WTC11 (cell line): ENCODE measurements around the gene GFRA1. TPM values are rescaled to one million over a fixed set of nuclear protein-coding genes. Genes with fewer than 3 reads are reported as not detected.

Experiments
- ATAC-seq: fragments of 200-7000 bp; cut with Tn5 transposase; 2 replicates; pipeline ENCODE4 v1.10.0; 2021; ENCODE audit warnings: mild to moderate bottlenecking, moderate library complexity
- CTCF ChIA-PET: fragments of 300-600 bp; sonication (Branson Sonifier 250); formaldehyde crosslinking; loops from one replicate; lab custom pipeline; 2021; ENCODE audit warnings: antibody characterized with exemption; lab: Charles Lee
- POLR2A ChIA-PET: fragments of 350-600 bp; sonication (Branson Sonifier 250); formaldehyde crosslinking; loops from one replicate; lab custom pipeline; 2021; ENCODE audit warnings: antibody characterized with exemption; lab: Charles Lee
- DNase-seq: peaks from one replicate; pipeline ENCODE4 v3.0.0; 2021; ENCODE audit warnings: low spot score
- H3K27ac Mint-ChIP-seq: 2 replicates; pipeline ENCODE4 v1.8.0; 2021; ENCODE audit warnings: mixed read lengths
- H3K27me3 Mint-ChIP-seq: 2 replicates; pipeline ENCODE4 v1.8.0; 2021; ENCODE audit warnings: low read depth, mild to moderate bottlenecking, moderate library complexity, mixed read lengths
- H3K36me3 Mint-ChIP-seq: 2 replicates; pipeline ENCODE4 v1.8.0; 2021; ENCODE audit warnings: mixed read lengths
- H3K4me1 Mint-ChIP-seq: 2 replicates; pipeline ENCODE4 v1.8.0; 2022; ENCODE audit warnings: mixed read lengths
- H3K4me3 Mint-ChIP-seq: 2 replicates; pipeline ENCODE4 v1.8.0; 2021; ENCODE audit warnings: mild to moderate bottlenecking, moderate library complexity, mixed read lengths
- H3K9me3 Mint-ChIP-seq: 2 replicates; pipeline ENCODE4 v1.8.0; 2021; ENCODE audit warnings: mixed read lengths
- CREM ChIP-seq: sonication (generic); formaldehyde crosslinking; IDR thresholded peaks from 2 replicates; pipeline ENCODE4 v1.8.1; 2022; ENCODE audit warnings: mild to moderate bottlenecking, missing genetic modification reagents, moderate library complexity
- ESRRA ChIP-seq: sonication (generic); formaldehyde crosslinking; IDR thresholded peaks from 2 replicates; pipeline ENCODE4 v1.8.1; 2022; ENCODE audit warnings: mild to moderate bottlenecking, missing genetic modification reagents, borderline replicate concordance
- ETV6 ChIP-seq: sonication (generic); formaldehyde crosslinking; IDR thresholded peaks from 2 replicates; pipeline ENCODE4 v1.8.1; 2022; ENCODE audit warnings: mild to moderate bottlenecking, missing genetic modification reagents
- GRHL2 ChIP-seq: fragments of 250-450 bp; sonication (Bioruptor Pico); IDR thresholded peaks from 2 replicates; pipeline ENCODE4 v1.8.0; 2022; ENCODE audit warnings: mild to moderate bottlenecking, moderate library complexity; ENCODE audit not compliant: insufficient replicate concordance, severe bottlenecking
- GTF2I ChIP-seq: fragments of 250-450 bp; sonication (Bioruptor Pico); conservative IDR thresholded peaks from 2 replicates; pipeline ENCODE4 v1.4.0; 2021; ENCODE audit warnings: mild to moderate bottlenecking
- MXD4 ChIP-seq: fragments of 250-450 bp; sonication (Bioruptor Pico); IDR thresholded peaks from 2 replicates; pipeline ENCODE4 v1.8.0; 2021; ENCODE audit warnings: mild to moderate bottlenecking, moderate library complexity, borderline replicate concordance
- NFATC4 ChIP-seq: fragments of 250-450 bp; sonication (Bioruptor Pico); IDR thresholded peaks from 2 replicates; pipeline ENCODE4 v1.9.0; 2021; ENCODE audit warnings: mild to moderate bottlenecking
- NFYB ChIP-seq: sonication (generic); formaldehyde crosslinking; conservative IDR thresholded peaks from 2 replicates; pipeline ENCODE4 v1.8.0; 2022; ENCODE audit warnings: low read depth, missing genetic modification reagents
- RELA ChIP-seq: sonication (generic); formaldehyde crosslinking; IDR thresholded peaks from 2 replicates; pipeline ENCODE4 v1.8.1; 2022; ENCODE audit warnings: missing genetic modification reagents, mild to moderate bottlenecking, borderline replicate concordance
- SMAD4 ChIP-seq: sonication (generic); formaldehyde crosslinking; IDR thresholded peaks from 2 replicates; pipeline ENCODE4 v1.8.0; 2022; ENCODE audit warnings: mild to moderate bottlenecking, missing genetic modification reagents
- SOX15 ChIP-seq: fragments of 250-450 bp; sonication (Bioruptor Pico); IDR thresholded peaks from 2 replicates; pipeline ENCODE4 v1.9.0; 2021; ENCODE audit warnings: mild to moderate bottlenecking
- TEAD1 ChIP-seq: sonication (generic); formaldehyde crosslinking; IDR thresholded peaks from 2 replicates; pipeline ENCODE4 v1.8.0; 2022; ENCODE audit warnings: mild to moderate bottlenecking, missing genetic modification reagents
- ZNF121 ChIP-seq: sonication (generic); formaldehyde crosslinking; IDR thresholded peaks from 2 replicates; pipeline ENCODE4 v1.8.0; 2023; ENCODE audit warnings: missing genetic modification reagents
- ZNF263 ChIP-seq: sonication (generic); formaldehyde crosslinking; IDR thresholded peaks from 2 replicates; pipeline ENCODE4 v1.8.1; 2022; ENCODE audit warnings: low read depth, mild to moderate bottlenecking, moderate library complexity, missing genetic modification reagents
- ZNF416 ChIP-seq: fragments of 250-450 bp; sonication (Bioruptor Pico); IDR thresholded peaks from 2 replicates; pipeline ENCODE4 v1.9.0; 2021; ENCODE audit warnings: mild to moderate bottlenecking, inconsistent platforms
- total RNA-seq: library from RNA; stranded (reverse); gene quantifications from 3 replicates; pipeline ENCODE4 v1.2.3, GENCODE V29; 2021
- TF ChIP-seq, protein P1 (sequence below): sonication (generic); formaldehyde crosslinking; IDR thresholded peaks from 2 replicates; pipeline ENCODE4 v1.8.1; 2022; ENCODE audit warnings: mild to moderate bottlenecking, moderate library complexity, missing genetic modification reagents
- TF ChIP-seq, protein P2 (sequence below): sonication (generic); formaldehyde crosslinking; IDR thresholded peaks from 2 replicates; pipeline ENCODE4 v1.8.1; 2023; ENCODE audit warnings: mild to moderate bottlenecking, missing genetic modification reagents, moderate library complexity
- TF ChIP-seq, protein P3 (sequence below): sonication (generic); formaldehyde crosslinking; IDR thresholded peaks from 2 replicates; pipeline ENCODE4 v1.8.1; 2022; ENCODE audit warnings: low read depth, mild to moderate bottlenecking, moderate library complexity, missing genetic modification reagents, borderline replicate concordance
- TF ChIP-seq, protein P4 (sequence below): sonication (generic); formaldehyde crosslinking; IDR thresholded peaks from 2 replicates; pipeline ENCODE4 v1.8.0; 2022; ENCODE audit warnings: missing genetic modification reagents
- TF ChIP-seq, protein P5 (sequence below): fragments of 250-450 bp; sonication (Bioruptor Pico); IDR thresholded peaks from 2 replicates; pipeline ENCODE4 v2.1.2; 2022; ENCODE audit warnings: mild to moderate bottlenecking, moderate library complexity
- TF ChIP-seq, protein P6 (sequence below): fragments of 250-450 bp; sonication (Bioruptor Pico); IDR thresholded peaks from 2 replicates; pipeline ENCODE4 v1.8.0; 2021; ENCODE audit warnings: mild to moderate bottlenecking

Gene GFRA1
- total RNA-seq, 1 experiment from 2014 or later, result 4.4 TPM

DNA sequence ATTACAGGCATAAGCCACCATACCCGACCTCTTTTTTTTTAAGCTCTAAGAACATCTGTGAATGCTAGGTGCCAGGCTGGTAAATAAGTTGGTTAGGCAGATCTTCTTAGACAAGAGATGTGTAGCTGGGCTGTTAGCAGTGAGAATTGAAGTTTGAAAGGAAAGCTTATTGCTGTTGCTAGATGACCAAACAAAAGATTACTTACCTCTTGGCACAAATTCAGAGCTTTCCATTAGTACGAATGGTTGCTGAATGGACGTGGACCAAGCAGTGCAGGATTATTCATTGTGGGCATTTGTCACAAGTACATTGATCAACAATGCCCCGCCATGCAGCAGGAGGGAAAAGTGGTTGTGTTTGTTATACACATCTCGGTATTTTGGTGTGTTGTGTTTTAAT lies 131.2 kb downstream of the GFRA1 start:
- ChIA-PET POLR2A (no interaction called here), CTCF (no interaction called here)
- H3K4me1 Mint-ChIP-seq, result peaks cover 22% of the 10 kb centered on the region
- no peak for ATAC-seq
- H3K27ac Mint-ChIP-seq, result no peak overlapping the region
- no peaks in the 10 kb centered on the region for H3K27me3 Mint-ChIP-seq
- no peaks in the 10 kb centered on the region for H3K9me3 Mint-ChIP-seq
- DNase-seq, result no peak
- H3K36me3 Mint-ChIP-seq, result no peaks in the 10 kb centered on the region
- TF ChIP-seq GTF2I (CRISPR knock-in tag), result no peak
- TF ChIP-seq, protein P1, sequence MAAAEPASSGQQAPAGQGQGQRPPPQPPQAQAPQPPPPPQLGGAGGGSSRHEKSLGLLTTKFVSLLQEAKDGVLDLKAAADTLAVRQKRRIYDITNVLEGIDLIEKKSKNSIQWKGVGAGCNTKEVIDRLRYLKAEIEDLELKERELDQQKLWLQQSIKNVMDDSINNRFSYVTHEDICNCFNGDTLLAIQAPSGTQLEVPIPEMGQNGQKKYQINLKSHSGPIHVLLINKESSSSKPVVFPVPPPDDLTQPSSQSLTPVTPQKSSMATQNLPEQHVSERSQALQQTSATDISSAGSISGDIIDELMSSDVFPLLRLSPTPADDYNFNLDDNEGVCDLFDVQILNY (CRISPR knock-in tag), result no peak
- no peak for TF ChIP-seq MXD4 (CRISPR knock-in tag)
- TF ChIP-seq ETV6 (CRISPR knock-in tag), result no peak
- no peak for TF ChIP-seq ESRRA (CRISPR knock-in tag)
- TF ChIP-seq ZNF416 (CRISPR knock-in tag), result no peak
- no peak for TF ChIP-seq ZNF263 (CRISPR knock-in tag)
- TF ChIP-seq SOX15, result no peak
- TF ChIP-seq CREM (CRISPR knock-in tag), result no peak
- H3K4me3 Mint-ChIP-seq, result no peak overlapping the region

DNA sequence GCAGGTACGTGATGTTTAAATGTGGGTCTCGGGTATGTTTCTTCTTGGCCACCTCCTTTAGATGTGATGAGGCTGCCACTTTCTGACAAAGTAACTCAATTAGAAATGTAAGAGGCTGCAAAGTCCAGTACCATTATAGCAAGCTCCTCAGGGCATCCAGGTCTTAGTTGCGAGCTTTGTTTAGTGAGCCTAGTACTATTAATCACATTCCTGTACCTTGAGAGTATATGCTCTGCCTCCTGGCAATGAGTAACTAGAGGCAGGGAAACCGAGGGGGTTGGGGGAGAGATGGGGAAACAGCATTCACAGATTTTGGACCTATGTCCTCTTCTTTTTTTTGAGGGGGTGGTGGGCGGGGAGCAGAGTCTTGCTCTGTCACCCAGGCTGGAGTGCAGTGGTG lies 131.8 kb downstream of the GFRA1 start:
- no peak overlapping the region for H3K4me3 Mint-ChIP-seq
- H3K4me1 Mint-ChIP-seq, result peaks cover 19% of the 10 kb centered on the region
- H3K9me3 Mint-ChIP-seq, result no peaks in the 10 kb centered on the region
- H3K36me3 Mint-ChIP-seq, result no peaks in the 10 kb centered on the region
- ATAC-seq (no peak), DNase-seq (no peak)
- no peaks in the 10 kb centered on the region for H3K27me3 Mint-ChIP-seq
- ChIA-PET CTCF (no interaction called here), POLR2A (no interaction called here)
- TF ChIP-seq ESRRA (CRISPR knock-in tag), result no peak
- TF ChIP-seq, protein P2, sequence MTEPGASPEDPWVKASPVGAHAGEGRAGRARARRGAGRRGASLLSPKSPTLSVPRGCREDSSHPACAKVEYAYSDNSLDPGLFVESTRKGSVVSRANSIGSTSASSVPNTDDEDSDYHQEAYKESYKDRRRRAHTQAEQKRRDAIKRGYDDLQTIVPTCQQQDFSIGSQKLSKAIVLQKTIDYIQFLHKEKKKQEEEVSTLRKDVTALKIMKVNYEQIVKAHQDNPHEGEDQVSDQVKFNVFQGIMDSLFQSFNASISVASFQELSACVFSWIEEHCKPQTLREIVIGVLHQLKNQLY (CRISPR knock-in tag), result no peak
- TF ChIP-seq, protein P3, sequence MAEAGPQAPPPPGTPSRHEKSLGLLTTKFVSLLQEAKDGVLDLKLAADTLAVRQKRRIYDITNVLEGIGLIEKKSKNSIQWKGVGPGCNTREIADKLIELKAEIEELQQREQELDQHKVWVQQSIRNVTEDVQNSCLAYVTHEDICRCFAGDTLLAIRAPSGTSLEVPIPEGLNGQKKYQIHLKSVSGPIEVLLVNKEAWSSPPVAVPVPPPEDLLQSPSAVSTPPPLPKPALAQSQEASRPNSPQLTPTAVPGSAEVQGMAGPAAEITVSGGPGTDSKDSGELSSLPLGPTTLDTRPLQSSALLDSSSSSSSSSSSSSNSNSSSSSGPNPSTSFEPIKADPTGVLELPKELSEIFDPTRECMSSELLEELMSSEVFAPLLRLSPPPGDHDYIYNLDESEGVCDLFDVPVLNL (CRISPR knock-in tag), result no peak
- no peak overlapping the region for H3K27ac Mint-ChIP-seq

DNA sequence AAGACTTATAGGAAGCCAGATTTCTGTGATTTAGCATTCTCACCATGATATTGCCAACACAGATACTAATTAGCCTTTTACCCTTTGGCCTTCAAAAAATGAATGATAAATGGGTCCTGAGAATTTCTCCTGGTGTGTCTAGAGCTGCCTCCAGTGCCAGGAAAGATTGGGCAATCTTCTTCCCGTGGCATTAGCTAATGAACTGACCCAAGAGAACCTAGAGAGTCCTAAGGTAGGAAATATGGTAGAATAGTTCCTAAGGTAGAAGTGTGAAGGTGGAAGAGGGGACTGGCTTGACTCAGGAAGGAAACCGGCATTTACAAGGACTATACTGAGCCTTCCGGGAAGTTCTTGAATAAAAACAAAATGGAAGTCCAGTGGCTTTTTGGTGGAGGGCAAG lies 133.1 kb downstream of the GFRA1 start:
- Mint-ChIP-seq H3K27ac (no peak overlapping the region), H3K4me1 (peaks cover 20% of the 10 kb centered on the region), H3K27me3 (no peaks in the 10 kb centered on the region), H3K4me3 (no peak overlapping the region), H3K36me3 (no peaks in the 10 kb centered on the region), H3K9me3 (no peaks in the 10 kb centered on the region)
- DNase-seq (no peak), ATAC-seq (no peak)
- TF ChIP-seq RELA (CRISPR knock-in tag), result no peak
- TF ChIP-seq, protein P4, sequence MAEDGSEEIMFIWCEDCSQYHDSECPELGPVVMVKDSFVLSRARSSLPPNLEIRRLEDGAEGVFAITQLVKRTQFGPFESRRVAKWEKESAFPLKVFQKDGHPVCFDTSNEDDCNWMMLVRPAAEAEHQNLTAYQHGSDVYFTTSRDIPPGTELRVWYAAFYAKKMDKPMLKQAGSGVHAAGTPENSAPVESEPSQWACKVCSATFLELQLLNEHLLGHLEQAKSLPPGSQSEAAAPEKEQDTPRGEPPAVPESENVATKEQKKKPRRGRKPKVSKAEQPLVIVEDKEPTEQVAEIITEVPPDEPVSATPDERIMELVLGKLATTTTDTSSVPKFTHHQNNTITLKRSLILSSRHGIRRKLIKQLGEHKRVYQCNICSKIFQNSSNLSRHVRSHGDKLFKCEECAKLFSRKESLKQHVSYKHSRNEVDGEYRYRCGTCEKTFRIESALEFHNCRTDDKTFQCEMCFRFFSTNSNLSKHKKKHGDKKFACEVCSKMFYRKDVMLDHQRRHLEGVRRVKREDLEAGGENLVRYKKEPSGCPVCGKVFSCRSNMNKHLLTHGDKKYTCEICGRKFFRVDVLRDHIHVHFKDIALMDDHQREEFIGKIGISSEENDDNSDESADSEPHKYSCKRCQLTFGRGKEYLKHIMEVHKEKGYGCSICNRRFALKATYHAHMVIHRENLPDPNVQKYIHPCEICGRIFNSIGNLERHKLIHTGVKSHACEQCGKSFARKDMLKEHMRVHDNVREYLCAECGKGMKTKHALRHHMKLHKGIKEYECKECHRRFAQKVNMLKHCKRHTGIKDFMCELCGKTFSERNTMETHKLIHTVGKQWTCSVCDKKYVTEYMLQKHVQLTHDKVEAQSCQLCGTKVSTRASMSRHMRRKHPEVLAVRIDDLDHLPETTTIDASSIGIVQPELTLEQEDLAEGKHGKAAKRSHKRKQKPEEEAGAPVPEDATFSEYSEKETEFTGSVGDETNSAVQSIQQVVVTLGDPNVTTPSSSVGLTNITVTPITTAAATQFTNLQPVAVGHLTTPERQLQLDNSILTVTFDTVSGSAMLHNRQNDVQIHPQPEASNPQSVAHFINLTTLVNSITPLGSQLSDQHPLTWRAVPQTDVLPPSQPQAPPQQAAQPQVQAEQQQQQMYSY (CRISPR knock-in tag), result no peak
- TF ChIP-seq, protein P5, sequence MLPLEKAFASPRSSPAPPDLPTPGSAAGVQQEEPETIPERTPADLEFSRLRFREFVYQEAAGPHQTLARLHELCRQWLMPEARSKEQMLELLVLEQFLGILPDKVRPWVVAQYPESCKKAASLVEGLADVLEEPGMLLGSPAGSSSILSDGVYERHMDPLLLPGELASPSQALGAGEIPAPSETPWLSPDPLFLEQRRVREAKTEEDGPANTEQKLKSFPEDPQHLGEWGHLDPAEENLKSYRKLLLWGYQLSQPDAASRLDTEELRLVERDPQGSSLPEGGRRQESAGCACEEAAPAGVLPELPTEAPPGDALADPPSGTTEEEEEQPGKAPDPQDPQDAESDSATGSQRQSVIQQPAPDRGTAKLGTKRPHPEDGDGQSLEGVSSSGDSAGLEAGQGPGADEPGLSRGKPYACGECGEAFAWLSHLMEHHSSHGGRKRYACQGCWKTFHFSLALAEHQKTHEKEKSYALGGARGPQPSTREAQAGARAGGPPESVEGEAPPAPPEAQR (CRISPR knock-in tag), result no peak
- TF ChIP-seq NFYB, result no peak
- no peak for TF ChIP-seq ZNF416 (CRISPR knock-in tag)
- no peak for TF ChIP-seq ZNF121
- TF ChIP-seq NFATC4, result no peak
- TF ChIP-seq TEAD1 (CRISPR knock-in tag), result no peak
- TF ChIP-seq, protein P6, sequence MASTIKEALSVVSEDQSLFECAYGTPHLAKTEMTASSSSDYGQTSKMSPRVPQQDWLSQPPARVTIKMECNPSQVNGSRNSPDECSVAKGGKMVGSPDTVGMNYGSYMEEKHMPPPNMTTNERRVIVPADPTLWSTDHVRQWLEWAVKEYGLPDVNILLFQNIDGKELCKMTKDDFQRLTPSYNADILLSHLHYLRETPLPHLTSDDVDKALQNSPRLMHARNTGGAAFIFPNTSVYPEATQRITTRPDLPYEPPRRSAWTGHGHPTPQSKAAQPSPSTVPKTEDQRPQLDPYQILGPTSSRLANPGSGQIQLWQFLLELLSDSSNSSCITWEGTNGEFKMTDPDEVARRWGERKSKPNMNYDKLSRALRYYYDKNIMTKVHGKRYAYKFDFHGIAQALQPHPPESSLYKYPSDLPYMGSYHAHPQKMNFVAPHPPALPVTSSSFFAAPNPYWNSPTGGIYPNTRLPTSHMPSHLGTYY (CRISPR knock-in tag), result no peak
- no peak for TF ChIP-seq GRHL2 (CRISPR knock-in tag)
- TF ChIP-seq CREM (CRISPR knock-in tag), result no peak
- TF ChIP-seq SMAD4 (CRISPR knock-in tag), result no peak
- no peak for TF ChIP-seq ETV6 (CRISPR knock-in tag)
- POLR2A ChIA-PET, result no interaction called here
- CTCF ChIA-PET, result no interaction called here
